GM12878 (cell line): ENCODE measurements around the gene HENMT1. TPM values are rescaled to one million over a fixed set of nuclear protein-coding genes. Genes with fewer than 3 reads are reported as not detected.

Experiments used
- ATF7 ChIP-seq: fragments of 450-650 bp; IDR thresholded peaks from 2 replicates; pipeline ENCODE4 v1.6.1; 2016; ENCODE audit warnings: low read depth, mild to moderate bottlenecking
- BMI1 ChIP-seq: fragments of 450-650 bp; IDR thresholded peaks from 2 replicates; pipeline ENCODE4 v1.6.1; 2016; ENCODE audit warnings: mild to moderate bottlenecking, moderate library complexity, borderline replicate concordance
- EGR1 ChIP-seq, 2 experiments: IDR thresholded peaks; 1 replicate in 1 of 2; 2 replicates in 1 of 2; pipeline ENCODE4 v1.6.1; 2011 to 2012; ENCODE audit warnings: low read depth in 2 of 2, low read length in 2 of 2, borderline replicate concordance in 1 of 2, mild to moderate bottlenecking in 1 of 2, moderate library complexity in 1 of 2
- EZH2 ChIP-seq: IDR thresholded peaks from 2 replicates; pipeline ENCODE4 v1.6.1; 2012; ENCODE audit warnings: low read depth, mild to moderate bottlenecking, control low read depth, inconsistent platforms, low read length, borderline replicate concordance; ENCODE audit not compliant: control insufficient read depth
- FOS ChIP-seq: IDR thresholded peaks from 3 replicates; pipeline ENCODE4 v1.6.1; 2011; ENCODE audit warnings: borderline replicate concordance; ENCODE audit not compliant: insufficient read length; ENCODE audit errors: extremely low read depth
- FOXM1 ChIP-seq: IDR thresholded peaks from 2 replicates; pipeline ENCODE4 v1.6.1; 2012; ENCODE audit warnings: low read depth, mild to moderate bottlenecking, inconsistent platforms, low read length, moderate library complexity
- HDAC2 ChIP-seq: fragments of 200-600 bp; sonication (generic); IDR thresholded peaks from 2 replicates; pipeline ENCODE4 v1.6.1; 2017
- HDGF ChIP-seq: fragments of 450-650 bp; IDR thresholded peaks from 2 replicates; pipeline ENCODE4 v1.6.1; 2016; ENCODE audit warnings: antibody characterized with exemption
- LARP7 ChIP-seq: fragments of 450-650 bp; IDR thresholded peaks from 2 replicates; pipeline ENCODE4 v1.6.1; 2017; ENCODE audit warnings: mild to moderate bottlenecking
- MEF2A ChIP-seq: IDR thresholded peaks from 2 replicates; pipeline ENCODE4 v1.6.1; 2011; ENCODE audit warnings: low read depth, mild to moderate bottlenecking, low read length, moderate library complexity; ENCODE audit not compliant: insufficient read depth
- MXI1 ChIP-seq: fragments of 150-350 bp; IDR thresholded peaks from 2 replicates; pipeline ENCODE4 v1.6.1; 2011; ENCODE audit warnings: low read depth, mild to moderate bottlenecking, inconsistent platforms, low read length, improper control_type of control experiment
- MYC ChIP-seq: IDR thresholded peaks from 2 replicates; pipeline ENCODE4 v1.6.1; 2011; ENCODE audit warnings: mild to moderate bottlenecking, low read length, moderate library complexity, inconsistent platforms; ENCODE audit not compliant: insufficient read depth, insufficient replicate concordance, insufficient read length, severe bottlenecking
- NRF1 ChIP-seq: conservative IDR thresholded peaks from 2 replicates; pipeline ENCODE4 v1.6.1; 2011; ENCODE audit warnings: mild to moderate bottlenecking, low read depth, low read length, improper control_type of control experiment
- PML ChIP-seq: IDR thresholded peaks from 2 replicates; pipeline ENCODE4 v1.6.1; 2012; ENCODE audit warnings: low read length, inconsistent platforms
- POU2F2 ChIP-seq: IDR thresholded peaks from 3 replicates; pipeline ENCODE4 v1.6.1; 2011; ENCODE audit warnings: low read depth, mild to moderate bottlenecking, low read length, borderline replicate concordance
- PRDM15 ChIP-seq: fragments of 450-650 bp; formaldehyde crosslinking; IDR thresholded peaks from 2 replicates; pipeline ENCODE4 v1.4.0; 2020; ENCODE audit warnings: mild to moderate bottlenecking, moderate library complexity
- RAD21 ChIP-seq: IDR thresholded peaks from 2 replicates; pipeline ENCODE4 v1.6.1; 2011; ENCODE audit warnings: mild to moderate bottlenecking, low read depth, low read length, moderate library complexity; ENCODE audit not compliant: insufficient read depth
- RAD51 ChIP-seq: fragments of 450-650 bp; IDR thresholded peaks from 2 replicates; pipeline ENCODE4 v1.6.1; 2016; ENCODE audit warnings: moderate library complexity, mild to moderate bottlenecking, inconsistent platforms
- SMARCA5 ChIP-seq: fragments of 450-650 bp; IDR thresholded peaks from 2 replicates; pipeline ENCODE4 v1.6.1; 2017; ENCODE audit warnings: mild to moderate bottlenecking
- SMC3 ChIP-seq: IDR thresholded peaks from 2 replicates; pipeline ENCODE4 v1.6.1; 2011; ENCODE audit warnings: low read length, improper control_type of control experiment, borderline replicate concordance
- SPI1 ChIP-seq: IDR thresholded peaks from 2 replicates; pipeline ENCODE4 v1.6.1; 2011; ENCODE audit warnings: low read depth, mild to moderate bottlenecking, low read length, moderate library complexity, borderline replicate concordance; ENCODE audit not compliant: insufficient read depth
- TARDBP ChIP-seq: IDR thresholded peaks from 2 replicates; pipeline ENCODE4 v1.6.1; 2016; ENCODE audit warnings: borderline replicate concordance
- ZNF384 ChIP-seq: IDR thresholded peaks from 2 replicates; pipeline ENCODE4 v1.6.1; 2012; ENCODE audit warnings: low read depth, mild to moderate bottlenecking, low read length, improper control_type of control experiment, borderline replicate concordance
- polyA plus RNA-seq, 11 experiments: library from polyadenylated mRNA; depleted of rRNA in 4 of 11; unstranded in 6 of 11; stranded (reverse) in 5 of 11; fragments of >200 nt; fragmentation: Nextera tagmentation in 4 of 11; fragmentation: Illumina TruSeq in 1 of 11; extraction: Ambion mirVana in 4 of 11; extraction: Trizol in 1 of 11; gene quantifications; 1 replicate in 1 of 11; 2 replicates in 10 of 11; pipeline versions ENCODE4 v1.2.1 to v1.2.3, GENCODE V29; 2011 to 2016; ENCODE audit warnings: inconsistent platforms in 2 of 11, missing spikeins in 2 of 11, low read depth in 1 of 11
- total RNA-seq, 4 experiments: library from RNA; depleted of rRNA in 3 of 4; stranded (reverse); fragments of >200 nt in 3 of 4; fragmentation: Illumina TruSeq in 1 of 4; extraction: Trizol in 1 of 4; gene quantifications; 2 replicates each; pipeline versions ENCODE4 v1.2.1 to v1.2.3, GENCODE V29; 2013 to 2021
- TF ChIP-seq, protein P1 (sequence below): IDR thresholded peaks from 2 replicates; pipeline ENCODE4 v1.6.1; 2011; ENCODE audit warnings: mild to moderate bottlenecking, low read depth, low read length, moderate library complexity; ENCODE audit not compliant: insufficient replicate concordance
- TF ChIP-seq, protein P2 (sequence below): fragments of 450-650 bp; IDR thresholded peaks from 2 replicates; pipeline ENCODE4 v1.6.1; 2016; ENCODE audit warnings: mild to moderate bottlenecking

Gene HENMT1
- total and polyA plus RNA-seq, 10 of the 15 experiments (the other 5 are each of a cell fraction or from before 2014, with no cell fraction given): 4.4 to 15.6 (median 10.4) TPM

- TF ChIP-seq, protein P1, sequence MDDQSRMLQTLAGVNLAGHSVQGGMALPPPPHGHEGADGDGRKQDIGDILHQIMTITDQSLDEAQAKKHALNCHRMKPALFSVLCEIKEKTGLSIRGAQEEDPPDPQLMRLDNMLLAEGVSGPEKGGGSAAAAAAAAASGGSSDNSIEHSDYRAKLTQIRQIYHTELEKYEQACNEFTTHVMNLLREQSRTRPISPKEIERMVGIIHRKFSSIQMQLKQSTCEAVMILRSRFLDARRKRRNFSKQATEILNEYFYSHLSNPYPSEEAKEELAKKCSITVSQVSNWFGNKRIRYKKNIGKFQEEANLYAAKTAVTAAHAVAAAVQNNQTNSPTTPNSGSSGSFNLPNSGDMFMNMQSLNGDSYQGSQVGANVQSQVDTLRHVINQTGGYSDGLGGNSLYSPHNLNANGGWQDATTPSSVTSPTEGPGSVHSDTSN: no peak
- no peak for TF ChIP-seq SMC3
- TF ChIP-seq PML: peak; percentile 97
- TF ChIP-seq POU2F2: peak; percentile 82; the same call in 2 of the 3 replicates
- TF ChIP-seq FOXM1: no peak
- peak; percentile 50 for TF ChIP-seq MYC
- TF ChIP-seq ATF7: peak; percentile 54
- no peak for TF ChIP-seq SPI1
- TF ChIP-seq HDGF: peak; percentile 46; the same call in 1 of the 2 replicates
- TF ChIP-seq RAD51: no peak
- no peak for TF ChIP-seq PRDM15 (CRISPR knock-in tag)
- TF ChIP-seq MEF2A: no peak
- no peak; the same call in 1 of the 2 replicates for TF ChIP-seq LARP7
- TF ChIP-seq SMARCA5: 0 out of 2 replicates have a peak, but pooled peaks have one; percentile 48
- TF ChIP-seq EGR1 (IDR thresholded peaks at IDR 0.05; ENCODE audit: borderline replicate concordance in 1 of 2, low read depth in 2 of 2, low read length in 2 of 2): no peak
- TF ChIP-seq MXI1: 0 out of 2 replicates have a peak, but pooled peaks have one; percentile 1
- no peak for TF ChIP-seq TARDBP
- TF ChIP-seq FOS: no peak
- no peak for TF ChIP-seq NRF1
- TF ChIP-seq HDAC2: no peak
- TF ChIP-seq ZNF384: no peak
- no peak for TF ChIP-seq BMI1
- TF ChIP-seq, protein P2, sequence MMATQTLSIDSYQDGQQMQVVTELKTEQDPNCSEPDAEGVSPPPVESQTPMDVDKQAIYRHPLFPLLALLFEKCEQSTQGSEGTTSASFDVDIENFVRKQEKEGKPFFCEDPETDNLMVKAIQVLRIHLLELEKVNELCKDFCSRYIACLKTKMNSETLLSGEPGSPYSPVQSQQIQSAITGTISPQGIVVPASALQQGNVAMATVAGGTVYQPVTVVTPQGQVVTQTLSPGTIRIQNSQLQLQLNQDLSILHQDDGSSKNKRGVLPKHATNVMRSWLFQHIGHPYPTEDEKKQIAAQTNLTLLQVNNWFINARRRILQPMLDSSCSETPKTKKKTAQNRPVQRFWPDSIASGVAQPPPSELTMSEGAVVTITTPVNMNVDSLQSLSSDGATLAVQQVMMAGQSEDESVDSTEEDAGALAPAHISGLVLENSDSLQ: no peak
- no peak for TF ChIP-seq EZH2
- TF ChIP-seq RAD21: no peak
Measured at GRCh38 chr1:108691942-108692723, 31.2 kb upstream of the HENMT1 start, which contains the start of gene PRPF38B (continued).
